ENCODE results near the gene LMNTD1. TPM values are rescaled to one million over a fixed set of nuclear protein-coding genes. Genes with fewer than 3 reads are reported as not detected.

The LMNTD1 gene
- total and polyA plus RNA-seq, 10 of the 15 experiments (the other 5 are each of a cell fraction or from before 2014, with no cell fraction given): not detected

DNA sequence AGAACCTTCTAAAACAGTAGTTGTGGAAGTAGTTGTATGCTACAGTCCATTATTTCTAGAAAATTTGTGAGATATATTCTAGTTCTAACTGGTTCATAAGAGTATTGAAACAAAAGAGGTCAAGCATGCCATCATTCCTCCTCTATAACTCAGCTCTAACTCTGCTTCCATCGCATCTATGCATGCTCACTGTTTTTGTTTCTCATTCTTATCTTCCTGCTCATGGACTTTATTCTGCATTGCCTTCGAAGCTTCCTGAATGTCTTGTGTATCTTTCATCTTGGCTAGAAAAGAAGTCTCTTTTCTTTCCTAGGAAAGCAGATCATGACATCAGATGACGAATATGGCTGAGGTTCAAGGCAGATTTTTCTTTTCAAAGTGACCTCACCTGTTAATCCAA is 402 bp downstream of the LMNTD1 start:
- intact Hi-C loops (cut with micrococcal nuclease; ENCODE audit: unreplicated experiment): no loop called here
- RAD21 ChIA-PET (ENCODE audit: unreplicated experiment): no interaction called here
- TF ChIP-seq, protein P1, sequence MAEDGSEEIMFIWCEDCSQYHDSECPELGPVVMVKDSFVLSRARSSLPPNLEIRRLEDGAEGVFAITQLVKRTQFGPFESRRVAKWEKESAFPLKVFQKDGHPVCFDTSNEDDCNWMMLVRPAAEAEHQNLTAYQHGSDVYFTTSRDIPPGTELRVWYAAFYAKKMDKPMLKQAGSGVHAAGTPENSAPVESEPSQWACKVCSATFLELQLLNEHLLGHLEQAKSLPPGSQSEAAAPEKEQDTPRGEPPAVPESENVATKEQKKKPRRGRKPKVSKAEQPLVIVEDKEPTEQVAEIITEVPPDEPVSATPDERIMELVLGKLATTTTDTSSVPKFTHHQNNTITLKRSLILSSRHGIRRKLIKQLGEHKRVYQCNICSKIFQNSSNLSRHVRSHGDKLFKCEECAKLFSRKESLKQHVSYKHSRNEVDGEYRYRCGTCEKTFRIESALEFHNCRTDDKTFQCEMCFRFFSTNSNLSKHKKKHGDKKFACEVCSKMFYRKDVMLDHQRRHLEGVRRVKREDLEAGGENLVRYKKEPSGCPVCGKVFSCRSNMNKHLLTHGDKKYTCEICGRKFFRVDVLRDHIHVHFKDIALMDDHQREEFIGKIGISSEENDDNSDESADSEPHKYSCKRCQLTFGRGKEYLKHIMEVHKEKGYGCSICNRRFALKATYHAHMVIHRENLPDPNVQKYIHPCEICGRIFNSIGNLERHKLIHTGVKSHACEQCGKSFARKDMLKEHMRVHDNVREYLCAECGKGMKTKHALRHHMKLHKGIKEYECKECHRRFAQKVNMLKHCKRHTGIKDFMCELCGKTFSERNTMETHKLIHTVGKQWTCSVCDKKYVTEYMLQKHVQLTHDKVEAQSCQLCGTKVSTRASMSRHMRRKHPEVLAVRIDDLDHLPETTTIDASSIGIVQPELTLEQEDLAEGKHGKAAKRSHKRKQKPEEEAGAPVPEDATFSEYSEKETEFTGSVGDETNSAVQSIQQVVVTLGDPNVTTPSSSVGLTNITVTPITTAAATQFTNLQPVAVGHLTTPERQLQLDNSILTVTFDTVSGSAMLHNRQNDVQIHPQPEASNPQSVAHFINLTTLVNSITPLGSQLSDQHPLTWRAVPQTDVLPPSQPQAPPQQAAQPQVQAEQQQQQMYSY (CRISPR knock-in tag; IDR thresholded peaks at IDR 0.05): no peak
- TF ChIP-seq DPF2 (IDR thresholded peaks at IDR 0.05) (no peak), ZNF207 (IDR thresholded peaks at IDR 0.05; ENCODE audit: borderline replicate concordance) (no peak), ZSCAN29 (IDR thresholded peaks at IDR 0.05) (no peak), RCOR1 (conservative IDR thresholded peaks at IDR 0.05; ENCODE audit: low read depth, low read length) (no peak), PAX5 (IDR thresholded peaks at IDR 0.05; ENCODE audit: borderline replicate concordance, low read depth, low read length) (no peak), STAT3 (IDR thresholded peaks at IDR 0.05; ENCODE audit: low read depth, low read length) (no peak), TBL1XR1 (IDR thresholded peaks at IDR 0.05; ENCODE audit: low read depth, low read length) (no peak), ATF7 (IDR thresholded peaks at IDR 0.05; ENCODE audit: low read depth) (no peak), CREM (IDR thresholded peaks at IDR 0.05; ENCODE audit: low read depth) (no peak)
- TF ChIP-seq, protein P2, sequence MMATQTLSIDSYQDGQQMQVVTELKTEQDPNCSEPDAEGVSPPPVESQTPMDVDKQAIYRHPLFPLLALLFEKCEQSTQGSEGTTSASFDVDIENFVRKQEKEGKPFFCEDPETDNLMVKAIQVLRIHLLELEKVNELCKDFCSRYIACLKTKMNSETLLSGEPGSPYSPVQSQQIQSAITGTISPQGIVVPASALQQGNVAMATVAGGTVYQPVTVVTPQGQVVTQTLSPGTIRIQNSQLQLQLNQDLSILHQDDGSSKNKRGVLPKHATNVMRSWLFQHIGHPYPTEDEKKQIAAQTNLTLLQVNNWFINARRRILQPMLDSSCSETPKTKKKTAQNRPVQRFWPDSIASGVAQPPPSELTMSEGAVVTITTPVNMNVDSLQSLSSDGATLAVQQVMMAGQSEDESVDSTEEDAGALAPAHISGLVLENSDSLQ (IDR thresholded peaks at IDR 0.05): no peak
- TF ChIP-seq, protein P3, sequence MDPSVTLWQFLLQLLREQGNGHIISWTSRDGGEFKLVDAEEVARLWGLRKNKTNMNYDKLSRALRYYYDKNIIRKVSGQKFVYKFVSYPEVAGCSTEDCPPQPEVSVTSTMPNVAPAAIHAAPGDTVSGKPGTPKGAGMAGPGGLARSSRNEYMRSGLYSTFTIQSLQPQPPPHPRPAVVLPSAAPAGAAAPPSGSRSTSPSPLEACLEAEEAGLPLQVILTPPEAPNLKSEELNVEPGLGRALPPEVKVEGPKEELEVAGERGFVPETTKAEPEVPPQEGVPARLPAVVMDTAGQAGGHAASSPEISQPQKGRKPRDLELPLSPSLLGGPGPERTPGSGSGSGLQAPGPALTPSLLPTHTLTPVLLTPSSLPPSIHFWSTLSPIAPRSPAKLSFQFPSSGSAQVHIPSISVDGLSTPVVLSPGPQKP (IDR thresholded peaks at IDR 0.05; ENCODE audit: low read depth, low read length): no peak
- TF ChIP-seq, protein P4, sequence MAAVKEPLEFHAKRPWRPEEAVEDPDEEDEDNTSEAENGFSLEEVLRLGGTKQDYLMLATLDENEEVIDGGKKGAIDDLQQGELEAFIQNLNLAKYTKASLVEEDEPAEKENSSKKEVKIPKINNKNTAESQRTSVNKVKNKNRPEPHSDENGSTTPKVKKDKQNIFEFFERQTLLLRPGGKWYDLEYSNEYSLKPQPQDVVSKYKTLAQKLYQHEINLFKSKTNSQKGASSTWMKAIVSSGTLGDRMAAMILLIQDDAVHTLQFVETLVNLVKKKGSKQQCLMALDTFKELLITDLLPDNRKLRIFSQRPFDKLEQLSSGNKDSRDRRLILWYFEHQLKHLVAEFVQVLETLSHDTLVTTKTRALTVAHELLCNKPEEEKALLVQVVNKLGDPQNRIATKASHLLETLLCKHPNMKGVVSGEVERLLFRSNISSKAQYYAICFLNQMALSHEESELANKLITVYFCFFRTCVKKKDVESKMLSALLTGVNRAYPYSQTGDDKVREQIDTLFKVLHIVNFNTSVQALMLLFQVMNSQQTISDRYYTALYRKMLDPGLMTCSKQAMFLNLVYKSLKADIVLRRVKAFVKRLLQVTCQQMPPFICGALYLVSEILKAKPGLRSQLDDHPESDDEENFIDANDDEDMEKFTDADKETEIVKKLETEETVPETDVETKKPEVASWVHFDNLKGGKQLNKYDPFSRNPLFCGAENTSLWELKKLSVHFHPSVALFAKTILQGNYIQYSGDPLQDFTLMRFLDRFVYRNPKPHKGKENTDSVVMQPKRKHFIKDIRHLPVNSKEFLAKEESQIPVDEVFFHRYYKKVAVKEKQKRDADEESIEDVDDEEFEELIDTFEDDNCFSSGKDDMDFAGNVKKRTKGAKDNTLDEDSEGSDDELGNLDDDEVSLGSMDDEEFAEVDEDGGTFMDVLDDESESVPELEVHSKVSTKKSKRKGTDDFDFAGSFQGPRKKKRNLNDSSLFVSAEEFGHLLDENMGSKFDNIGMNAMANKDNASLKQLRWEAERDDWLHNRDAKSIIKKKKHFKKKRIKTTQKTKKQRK (IDR thresholded peaks at IDR 0.05; ENCODE audit: low read depth, low read length): no peak
- TF ChIP-seq, protein P5, sequence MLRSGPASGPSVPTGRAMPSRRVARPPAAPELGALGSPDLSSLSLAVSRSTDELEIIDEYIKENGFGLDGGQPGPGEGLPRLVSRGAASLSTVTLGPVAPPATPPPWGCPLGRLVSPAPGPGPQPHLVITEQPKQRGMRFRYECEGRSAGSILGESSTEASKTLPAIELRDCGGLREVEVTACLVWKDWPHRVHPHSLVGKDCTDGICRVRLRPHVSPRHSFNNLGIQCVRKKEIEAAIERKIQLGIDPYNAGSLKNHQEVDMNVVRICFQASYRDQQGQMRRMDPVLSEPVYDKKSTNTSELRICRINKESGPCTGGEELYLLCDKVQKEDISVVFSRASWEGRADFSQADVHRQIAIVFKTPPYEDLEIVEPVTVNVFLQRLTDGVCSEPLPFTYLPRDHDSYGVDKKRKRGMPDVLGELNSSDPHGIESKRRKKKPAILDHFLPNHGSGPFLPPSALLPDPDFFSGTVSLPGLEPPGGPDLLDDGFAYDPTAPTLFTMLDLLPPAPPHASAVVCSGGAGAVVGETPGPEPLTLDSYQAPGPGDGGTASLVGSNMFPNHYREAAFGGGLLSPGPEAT (IDR thresholded peaks at IDR 0.05; ENCODE audit: low read depth): no peak
- TF ChIP-seq, protein P6, sequence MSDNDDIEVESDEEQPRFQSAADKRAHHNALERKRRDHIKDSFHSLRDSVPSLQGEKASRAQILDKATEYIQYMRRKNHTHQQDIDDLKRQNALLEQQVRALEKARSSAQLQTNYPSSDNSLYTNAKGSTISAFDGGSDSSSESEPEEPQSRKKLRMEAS (IDR thresholded peaks at IDR 0.05; ENCODE audit: low read depth, low read length): no peak

More for the DNA sequence above, 402 bp downstream of the LMNTD1 start:
- no peaks in the 10 kb centered on the region for H3K79me2 ChIP-seq (ENCODE audit: control insufficient read depth, insufficient read depth, low read length)
- SMC1A ChIA-PET (ENCODE audit: uncharacterized antibody, unreplicated experiment): no interaction called here
- H3K27me3 ChIP-seq (replicated peaks in 1 of 2; ENCODE audit: control insufficient read depth in 2 of 2, insufficient read depth in 2 of 2, low read length in 1 of 2): no peaks in the 10 kb centered on the region
- no peaks in the 10 kb centered on the region for H4K20me1 ChIP-seq (ENCODE audit: control insufficient read depth, insufficient read depth)
- H3K9me3 ChIP-seq (replicated peaks; ENCODE audit: control insufficient read depth, insufficient read depth, low read length): no peaks in the 10 kb centered on the region
- H3K4me1 ChIP-seq (ENCODE audit: control insufficient read depth, insufficient read depth, low read length): no peaks in the 10 kb centered on the region
- H3K4me3 ChIP-seq: no peak overlapping the region
- H3K4me2 ChIP-seq (ENCODE audit: control insufficient read depth, insufficient read depth): no peak overlapping the region
- POLR2A ChIA-PET: no interaction called here
- WGBS (ENCODE audit: insufficient coverage, insufficient replicate concordance, low lambda C conversion rate, missing lambda C conversion rate): 34% methylated on average over 3 of the region's 3 CpGs
- no peak for DNase-seq (ENCODE audit: low read depth, low spot score)
- CTCF ChIA-PET: no interaction called here
- in situ Hi-C loops (cut with MboI): no loop called here
- BruUV-seq (replicated peaks): no TSS peak
- FAIRE-seq: no peak
- no peak overlapping the region for H3K27ac ChIP-seq (ENCODE audit: control insufficient read depth, insufficient read depth)
- no peak for ATAC-seq
- H2AFZ ChIP-seq (ENCODE audit: control insufficient read depth, low read depth, low read length): no peak overlapping the region
- no peak overlapping the region for H3K9ac ChIP-seq (ENCODE audit: control insufficient read depth, insufficient read depth, low read length)
- no peaks in the 10 kb centered on the region for H3K36me3 ChIP-seq (ENCODE audit: control insufficient read depth in 2 of 2, insufficient read depth in 2 of 2, low read length in 1 of 2)

All from GM12878 (cell line).